ENCODE data around the gene ARSJ.

- TF ChIP-seq CTCF (IDR thresholded peaks at IDR 0.05) (no peak), EP300 (IDR thresholded peaks at IDR 0.05) (no peak)
Observed at GRCh38 chr4:113921089-113921794, 58.2 kb downstream of the ARSJ start.
